Fibroblast of skin of right quadriceps (primary cell): Measurements from ENCODE around the gene RCBTB1.
"Not testable (repeated sequence)": the region's sequence is repeated elsewhere in the genome, so short reads cannot be mapped to it uniquely, and the experiment has no call there.

Experiments used
- DNase-seq: peaks from one replicate; pipeline ENCODE4 v3.0.0-alpha.2; 2013

Gene RCBTB1

DNA sequence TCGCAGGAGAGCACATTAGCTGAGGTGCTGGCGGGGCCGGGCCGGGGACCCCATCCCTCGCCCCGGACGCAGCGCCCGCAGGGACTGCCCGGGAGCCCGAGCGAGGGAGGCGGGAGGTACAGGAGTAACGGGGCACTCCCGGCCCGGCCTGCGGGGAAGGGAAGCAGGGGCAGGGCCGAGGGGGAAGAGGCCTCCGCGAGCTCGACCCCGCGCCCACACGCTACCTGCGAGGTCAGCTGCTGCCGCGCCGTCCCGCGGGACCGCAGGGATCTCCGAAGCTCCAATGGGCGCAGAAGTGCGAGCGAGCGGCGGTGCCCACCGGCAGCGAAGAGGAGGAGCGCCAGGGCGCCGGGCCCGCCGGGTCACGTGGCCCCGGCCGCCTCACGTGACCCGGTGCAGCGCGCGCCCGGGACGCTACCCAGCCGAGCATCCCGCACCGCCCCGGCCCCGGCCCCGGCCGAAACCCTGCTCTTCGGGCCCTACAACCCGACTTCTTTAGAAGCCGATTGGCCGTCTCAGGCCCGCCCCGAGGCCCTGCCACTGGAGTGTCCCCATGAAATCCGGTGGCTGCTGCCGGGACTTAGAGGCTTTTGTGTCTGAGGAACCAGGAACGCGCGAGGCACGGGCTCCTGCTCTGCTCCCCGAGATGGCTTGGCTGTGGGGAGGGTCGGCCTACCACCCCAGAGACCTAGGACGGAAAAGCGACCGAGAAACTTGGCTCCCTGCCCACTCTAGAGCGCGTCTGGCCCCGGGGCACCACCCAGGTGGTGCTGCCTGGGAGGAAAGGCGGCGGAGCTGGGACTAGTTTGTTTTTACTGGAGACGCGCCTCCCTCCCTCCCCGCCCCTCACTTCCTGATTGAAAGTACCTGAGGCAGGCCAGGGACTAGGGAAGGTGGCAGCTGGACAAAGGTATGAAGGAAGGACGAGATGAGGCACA, at the start of gene RCBTB1:
Gene RCBTB1 (minus strand): TSS at position 339 of the 938 bp plus-strand sequence. CDS start 18,279 bp downstream, outside the sequence.
- DNase-seq = peak; percentile 63

DNA sequence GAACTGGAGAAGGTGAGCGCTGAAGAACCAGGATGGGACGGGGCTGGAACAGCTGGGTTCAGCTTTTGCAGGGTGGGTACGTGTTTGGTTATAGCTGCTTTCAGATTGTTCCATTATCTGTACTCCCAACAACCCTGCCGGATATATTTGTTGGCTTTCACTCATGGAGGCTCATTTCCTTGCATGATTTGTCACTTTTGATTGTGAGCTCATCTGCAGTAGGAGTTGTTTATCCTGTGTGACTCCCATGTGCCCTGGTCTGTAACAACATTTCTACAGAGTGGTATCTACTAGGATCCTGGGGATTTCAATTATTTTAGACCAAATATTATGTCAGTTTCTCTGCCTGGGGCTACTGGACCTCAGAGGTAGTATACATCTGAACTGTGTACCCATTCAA, 48.4 kb upstream of the RCBTB1 start:
- DNase-seq = no peak

DNA sequence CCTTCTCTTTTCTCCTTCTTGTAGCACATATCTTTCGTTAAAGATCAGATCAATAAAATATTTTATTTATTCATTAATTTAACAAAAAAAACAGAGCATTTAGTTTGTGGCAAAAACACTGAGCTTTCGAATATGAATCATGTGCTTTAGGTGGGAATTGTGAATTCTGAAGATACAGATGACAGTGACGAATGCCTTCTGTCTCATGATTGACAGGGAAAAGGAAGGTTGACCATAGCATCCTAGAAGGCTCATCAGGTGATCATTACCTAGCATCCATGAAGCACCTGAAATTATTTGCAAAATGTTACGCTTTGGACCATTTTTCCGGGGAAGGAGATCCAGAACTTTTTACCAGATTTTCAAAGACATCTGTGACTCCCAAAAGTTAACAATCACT, 46.8 kb upstream of the RCBTB1 start:
- no peak for DNase-seq

DNA sequence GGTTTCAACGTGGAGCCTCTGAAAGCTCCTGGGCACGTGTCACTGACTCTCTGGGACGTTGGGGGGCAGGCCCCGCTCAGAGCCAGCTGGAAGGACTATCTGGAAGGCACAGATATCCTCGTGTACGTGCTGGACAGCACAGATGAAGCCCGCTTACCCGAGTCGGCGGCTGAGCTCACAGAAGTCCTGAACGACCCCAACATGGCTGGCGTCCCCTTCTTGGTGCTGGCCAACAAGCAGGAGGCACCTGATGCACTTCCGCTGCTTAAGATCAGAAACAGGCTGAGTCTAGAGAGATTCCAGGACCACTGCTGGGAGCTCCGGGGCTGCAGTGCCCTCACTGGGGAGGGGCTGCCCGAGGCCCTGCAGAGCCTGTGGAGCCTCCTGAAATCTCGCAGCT, 45.2 kb upstream of the RCBTB1 start:
- DNase-seq = no peak

DNA sequence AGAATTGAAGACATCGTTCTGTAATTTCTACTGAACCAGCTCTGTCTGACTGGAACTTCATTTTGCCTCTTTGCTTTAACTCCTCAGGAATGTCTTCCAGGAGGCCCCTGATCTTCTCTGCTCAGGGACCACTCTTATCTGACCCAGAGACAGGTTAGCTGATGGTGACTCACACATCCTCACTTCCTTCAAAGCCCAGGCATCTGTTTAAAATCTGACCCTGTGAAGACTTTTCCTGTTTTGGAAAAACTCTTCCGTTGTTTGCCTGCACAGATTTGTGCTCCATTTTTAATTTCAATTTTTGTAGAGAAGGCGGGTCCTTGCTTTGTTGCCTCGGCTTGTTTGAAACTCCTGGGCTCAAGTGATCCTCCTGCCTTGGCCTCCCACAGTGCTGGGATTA, 44.6 kb upstream of the RCBTB1 start:
- DNase-seq = no peak

DNA sequence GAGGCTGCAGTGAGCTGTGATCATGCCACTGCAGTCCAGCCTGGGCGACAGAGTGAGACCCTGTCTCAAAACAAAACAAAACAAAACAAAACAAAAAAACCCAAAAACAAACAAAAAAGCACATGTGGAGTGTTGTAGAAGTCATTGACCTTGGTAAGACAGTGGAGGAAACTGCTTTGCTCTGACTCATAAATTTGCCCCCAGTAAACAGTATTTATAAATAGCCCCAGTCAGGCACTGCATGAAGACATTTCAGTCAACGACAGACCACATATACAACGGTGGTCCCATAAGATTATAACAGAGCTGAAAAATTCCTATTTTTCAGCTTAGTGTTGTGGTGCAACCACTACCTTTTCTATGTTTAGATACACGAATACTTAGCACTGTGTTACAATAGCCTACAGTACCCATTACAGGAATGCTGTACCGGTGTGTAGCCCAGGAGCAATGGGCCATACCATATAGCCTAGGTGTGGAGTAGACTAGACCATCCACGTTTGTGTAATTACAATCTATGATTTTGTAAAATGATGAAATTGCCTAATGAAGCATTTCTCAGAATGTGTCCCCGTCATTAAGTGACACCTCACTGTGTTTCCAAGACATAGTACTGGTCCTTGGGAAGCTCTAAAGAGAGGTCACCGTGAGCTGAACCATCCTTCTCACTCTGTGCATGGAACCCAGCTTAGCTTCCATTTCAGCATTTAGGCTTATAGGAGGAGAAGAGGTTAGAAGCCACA, 44.0 kb upstream of the RCBTB1 start:
- DNase-seq = no peak

DNA sequence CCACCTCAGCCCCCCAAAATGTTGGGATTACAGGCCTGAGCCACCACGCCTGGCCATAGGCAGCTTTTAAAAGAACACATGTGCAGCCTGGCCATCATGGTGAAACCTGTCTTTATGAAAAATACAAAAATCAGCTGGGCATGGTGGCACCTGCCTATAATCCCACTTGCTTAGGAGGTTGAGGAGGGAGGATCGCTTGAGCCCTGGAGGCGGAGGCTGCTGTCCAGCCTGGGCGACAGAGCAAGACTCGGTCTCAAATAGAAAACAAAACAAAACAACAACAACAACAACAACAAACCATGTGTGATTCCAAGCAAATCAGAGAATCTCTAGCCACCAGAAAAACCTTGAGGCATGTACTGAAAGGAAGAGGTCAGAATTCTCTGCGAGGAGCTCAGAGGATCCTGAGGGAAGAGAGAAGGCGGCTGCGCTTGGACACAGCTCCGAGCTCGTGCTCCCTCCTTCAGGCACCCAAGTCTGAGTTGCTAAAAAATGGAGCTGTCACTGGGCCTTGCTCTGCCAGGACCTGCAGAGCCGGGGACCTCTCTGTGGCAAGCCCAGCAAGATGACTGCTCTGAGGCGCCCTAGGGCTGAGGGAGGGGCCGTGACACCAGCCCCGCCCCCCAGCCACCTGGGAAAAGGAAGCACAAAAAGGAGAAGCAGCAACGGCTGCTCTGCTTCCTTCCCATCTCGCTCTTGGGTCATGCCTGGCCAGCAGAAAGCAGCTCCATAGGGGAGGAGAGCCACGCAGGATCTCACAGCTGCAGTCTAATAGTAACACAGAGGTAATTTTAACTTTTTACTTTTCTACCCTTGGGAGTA, 42.7 kb upstream of the RCBTB1 start, which contains the start of gene ARL11:
Gene ARL11 (plus strand): TSS at position 677 of the 822 bp plus-strand sequence. CDS start 1,941 bp downstream, outside the sequence.
- no peak for DNase-seq

DNA sequence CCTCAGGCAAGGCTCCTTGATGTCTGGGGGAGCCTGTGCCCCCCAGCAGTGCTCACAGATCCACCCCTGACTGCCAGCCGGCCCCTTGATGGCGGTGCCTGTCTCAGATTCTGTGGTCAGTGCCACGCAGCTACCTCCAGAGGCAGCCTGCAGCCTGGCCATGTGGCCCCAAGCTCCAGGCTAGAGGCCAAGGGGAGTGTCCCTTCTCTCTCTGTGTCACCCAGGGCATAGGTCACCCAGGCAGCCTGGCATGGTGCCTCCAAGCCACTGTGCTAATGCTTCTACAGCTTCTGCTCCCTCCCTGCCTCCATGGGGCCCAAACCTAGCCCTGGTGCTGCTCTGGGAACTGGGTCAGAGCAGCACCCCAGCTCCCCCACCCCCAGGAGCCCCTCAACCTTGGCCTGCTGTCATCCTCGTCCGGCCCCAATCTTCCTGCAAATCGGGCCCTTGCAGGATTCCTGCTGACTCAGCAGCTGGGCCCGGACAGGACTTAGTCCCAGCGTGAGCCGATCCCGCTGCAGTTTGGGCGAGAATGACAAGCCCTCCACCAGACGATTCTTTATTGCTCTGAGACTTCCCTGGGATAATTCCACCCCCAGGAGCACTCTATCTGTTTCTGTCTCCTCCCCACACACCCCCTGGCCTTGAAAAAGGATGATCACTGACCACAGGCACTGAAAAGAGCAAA, 40.2 kb upstream of the RCBTB1 start:
- DNase-seq = no peak

DNA sequence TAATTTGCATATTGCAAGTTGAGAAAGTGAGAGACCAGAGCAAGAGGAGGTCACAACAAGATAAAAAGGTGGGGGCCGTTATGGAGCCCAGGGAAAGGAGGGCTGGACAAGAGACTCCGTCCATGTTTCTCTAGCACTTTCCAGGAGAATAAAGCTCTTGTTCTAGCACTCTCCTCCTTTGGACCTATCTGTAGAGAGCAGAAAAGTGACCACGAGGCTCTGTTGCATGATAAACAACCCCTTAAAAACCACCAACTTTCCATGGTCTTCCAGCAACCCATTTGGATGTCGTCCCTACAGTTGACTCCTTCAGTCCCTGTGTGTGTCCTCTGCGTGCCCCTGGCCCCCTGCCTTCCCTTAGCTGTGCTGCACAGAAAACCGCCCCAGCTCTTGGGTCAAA, 38.9 kb upstream of the RCBTB1 start:
- DNase-seq = no peak

DNA sequence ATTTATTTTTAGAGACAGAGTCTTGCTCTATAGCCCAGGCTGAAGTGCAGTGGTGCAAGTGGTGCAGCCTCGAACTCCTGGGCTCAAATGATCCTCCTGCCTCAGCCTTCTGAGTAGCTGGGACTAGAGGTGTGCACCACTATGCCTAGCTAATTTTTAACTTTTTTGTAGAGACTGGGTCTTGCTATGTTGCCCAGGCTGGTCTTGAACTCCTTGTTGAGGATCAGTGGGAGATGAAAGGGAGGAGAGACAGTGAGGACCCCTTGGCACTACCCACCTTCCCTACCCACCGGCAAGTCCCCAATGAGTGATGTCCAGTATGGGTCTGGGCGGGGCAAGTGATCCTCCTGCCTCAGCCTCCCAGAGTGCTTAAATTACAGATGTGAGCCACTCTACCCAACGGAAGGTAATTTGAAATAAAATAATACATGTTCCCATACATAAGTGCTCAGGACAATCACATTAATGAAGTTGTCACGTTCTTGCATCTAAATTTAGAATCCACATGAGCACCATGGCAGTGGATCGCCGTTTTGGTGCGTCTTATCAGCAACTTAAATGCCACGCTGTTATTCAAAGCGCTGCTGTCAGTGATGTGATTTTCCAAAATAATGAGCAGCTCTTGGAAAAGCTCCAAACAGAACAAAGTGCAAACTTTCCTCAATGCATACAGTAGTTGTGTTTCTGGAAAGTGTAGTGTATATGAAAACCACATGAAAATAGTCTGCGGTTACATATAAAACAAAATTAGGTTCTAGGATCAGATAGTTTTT, 37.0 kb upstream of the RCBTB1 start:
- DNase-seq = no peak

DNA sequence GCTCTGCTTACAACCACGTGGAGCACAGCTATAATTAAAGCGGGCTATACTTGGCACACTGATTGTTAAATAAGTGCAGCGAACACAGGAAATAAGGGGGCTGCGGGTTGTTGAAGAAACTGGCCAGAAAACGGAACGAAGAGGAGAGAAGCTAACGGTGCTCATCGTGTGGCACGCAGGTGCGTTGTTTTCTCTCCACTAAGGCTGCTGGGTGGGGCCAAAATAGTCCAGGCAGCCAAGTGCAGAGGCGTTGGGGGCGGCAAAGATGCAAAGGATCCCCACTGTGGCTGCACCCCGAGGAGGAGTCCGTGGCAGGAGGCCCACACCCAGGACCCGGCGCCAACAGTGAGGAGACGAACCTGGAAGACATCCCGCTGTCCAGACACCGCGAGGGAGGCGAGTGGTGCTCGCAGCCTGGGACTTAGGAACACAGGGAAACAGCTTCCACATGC, 34.8 kb upstream of the RCBTB1 start:
- no peak for DNase-seq

DNA sequence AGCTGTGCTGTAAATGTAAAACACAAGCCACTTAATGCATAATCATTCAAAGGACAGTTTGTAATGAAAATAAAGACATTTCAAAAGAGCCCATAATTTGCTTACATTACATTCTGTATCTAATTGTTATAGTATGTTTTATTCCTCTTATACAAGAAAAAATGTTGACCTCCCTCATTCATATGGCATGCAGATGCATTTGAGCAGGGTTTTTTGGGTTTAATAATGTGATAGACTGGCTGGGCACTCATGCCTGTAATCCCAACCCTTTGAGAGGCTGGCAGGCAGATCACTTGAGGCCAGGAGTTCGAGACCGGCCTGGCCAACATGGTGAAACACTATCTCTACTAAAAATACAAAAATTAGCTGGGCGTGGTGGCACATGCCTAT, 31.3 kb upstream of the RCBTB1 start:
- peak; percentile 17 for DNase-seq

DNA sequence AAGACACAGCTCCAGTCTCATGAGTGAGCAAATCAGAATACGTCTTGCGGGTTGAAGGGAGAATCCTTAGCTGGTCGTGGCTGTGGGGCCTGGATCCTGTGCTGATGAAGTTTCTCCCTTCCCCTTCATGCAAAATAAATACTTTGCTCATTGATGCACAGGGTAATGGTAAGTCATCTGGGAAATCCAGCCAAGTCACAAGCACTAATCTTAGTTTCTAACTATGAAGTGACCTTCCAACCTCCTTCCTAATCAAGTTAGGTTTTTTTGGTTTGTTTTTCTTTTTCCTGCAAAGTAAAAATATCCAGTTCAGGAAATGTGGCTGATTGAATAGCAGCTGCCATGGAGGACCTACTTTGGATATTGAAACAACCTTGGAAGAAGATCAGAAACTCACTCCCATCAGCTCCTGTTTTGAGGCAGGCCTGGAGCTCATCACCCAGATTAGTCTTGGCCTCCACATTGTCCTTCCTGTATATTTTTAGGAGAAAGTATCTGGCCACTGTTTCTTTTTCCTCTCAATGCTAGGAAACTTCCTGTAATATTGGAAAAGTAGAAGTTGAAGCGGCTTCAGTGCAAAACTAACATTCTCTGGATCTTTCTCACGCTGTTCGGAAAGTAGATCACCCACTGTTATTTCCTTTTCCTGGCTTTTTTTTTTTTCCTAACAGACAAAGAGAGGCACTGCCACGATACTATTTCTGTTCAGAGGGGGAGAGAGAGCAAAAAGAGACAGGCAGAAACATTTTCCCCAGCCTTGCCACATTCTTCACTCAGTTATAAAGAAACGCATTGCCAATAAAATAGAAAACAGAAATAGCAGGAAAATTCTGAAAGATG, 30.7 kb upstream of the RCBTB1 start:
- DNase-seq = no peak

DNA sequence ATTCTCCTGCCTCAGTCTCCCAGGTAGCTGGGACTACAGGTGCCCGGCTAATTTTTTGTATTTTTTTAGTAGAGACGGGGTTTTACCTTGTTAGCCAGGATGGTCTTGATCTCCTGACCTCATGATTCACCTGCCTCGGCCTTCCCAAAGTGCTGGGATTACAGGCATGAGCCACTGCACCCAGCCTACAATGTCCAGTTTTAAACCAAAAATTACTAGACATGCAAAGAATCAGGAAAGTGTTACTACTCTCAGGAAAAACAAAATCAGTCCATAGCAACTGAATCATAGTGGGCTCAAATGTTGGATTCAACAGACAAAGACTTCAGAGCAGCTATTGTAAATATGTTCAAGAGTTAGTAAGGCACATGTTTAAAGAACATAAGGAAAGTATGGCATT, 26.7 kb upstream of the RCBTB1 start:
- not testable (repeated sequence) for DNase-seq

DNA sequence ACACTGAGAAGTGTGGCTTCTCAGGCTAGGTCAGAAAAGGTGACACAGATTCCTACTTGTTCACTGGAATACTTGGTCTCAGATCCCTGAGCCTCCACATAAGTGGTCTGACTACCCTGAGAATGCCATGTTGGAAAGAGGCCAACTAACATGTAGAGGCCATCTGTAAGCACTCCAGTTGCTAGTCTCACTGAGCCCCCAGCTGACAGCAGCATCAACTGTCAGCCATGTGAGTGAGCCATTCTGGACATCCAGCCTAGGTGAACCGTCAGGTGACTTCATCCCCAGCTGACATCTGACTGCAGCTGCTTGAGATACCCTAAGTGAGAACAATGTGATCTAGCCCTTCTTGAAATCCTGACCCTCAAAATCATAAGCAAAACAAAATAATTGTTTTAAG, 24.8 kb upstream of the RCBTB1 start:
- no peak for DNase-seq

DNA sequence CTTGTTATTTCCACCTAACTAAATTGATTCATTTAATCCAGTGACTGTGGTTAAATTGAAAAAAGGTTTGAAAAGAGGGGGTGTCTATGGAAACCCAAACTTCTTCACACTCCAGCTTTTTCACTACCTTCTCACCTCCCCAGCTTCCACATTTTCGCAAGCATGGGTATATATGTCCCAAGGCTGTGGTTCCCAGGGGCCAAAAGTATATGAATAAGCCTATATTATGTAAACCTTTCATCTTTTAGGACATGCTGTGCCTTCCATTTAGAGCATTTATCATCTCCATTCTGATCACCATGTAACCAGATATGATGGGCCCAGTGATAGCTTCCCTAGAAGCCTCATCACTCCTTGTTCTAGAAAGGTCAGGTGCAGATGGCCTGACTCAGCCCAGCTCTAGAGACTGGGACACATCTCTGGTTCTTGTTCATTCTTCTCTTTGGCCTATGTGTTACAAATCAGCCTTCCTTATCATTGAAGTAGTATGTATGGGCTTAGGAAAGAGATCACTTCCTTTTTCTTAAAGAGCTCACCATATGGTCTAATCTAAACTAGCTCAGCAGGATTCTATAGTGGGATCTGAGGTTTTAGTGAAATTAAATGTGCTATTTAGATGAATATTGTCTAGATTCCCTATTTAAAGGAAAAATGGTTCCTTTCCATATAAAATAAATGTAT, 23.4 kb upstream of the RCBTB1 start:
- no peak for DNase-seq

DNA sequence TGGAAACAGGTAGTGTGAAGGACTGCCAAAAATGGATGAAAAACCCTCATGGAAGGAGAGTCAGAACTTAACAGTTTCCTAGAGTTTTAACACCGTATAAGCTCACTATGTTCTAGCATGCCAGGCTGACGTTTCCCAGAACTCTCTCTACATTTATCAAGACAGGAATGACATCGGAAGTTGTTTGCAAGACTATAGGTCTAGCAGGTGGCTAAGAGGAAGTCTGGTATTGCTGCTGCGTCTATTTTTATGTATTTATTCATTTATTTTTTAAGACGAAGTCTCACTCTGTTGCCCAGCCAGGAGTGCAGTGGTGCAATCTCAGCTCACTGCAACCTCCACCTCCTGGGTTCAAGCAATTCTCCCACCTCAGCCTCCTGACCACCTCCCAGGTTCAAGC, 22.4 kb upstream of the RCBTB1 start:
- DNase-seq = no peak

DNA sequence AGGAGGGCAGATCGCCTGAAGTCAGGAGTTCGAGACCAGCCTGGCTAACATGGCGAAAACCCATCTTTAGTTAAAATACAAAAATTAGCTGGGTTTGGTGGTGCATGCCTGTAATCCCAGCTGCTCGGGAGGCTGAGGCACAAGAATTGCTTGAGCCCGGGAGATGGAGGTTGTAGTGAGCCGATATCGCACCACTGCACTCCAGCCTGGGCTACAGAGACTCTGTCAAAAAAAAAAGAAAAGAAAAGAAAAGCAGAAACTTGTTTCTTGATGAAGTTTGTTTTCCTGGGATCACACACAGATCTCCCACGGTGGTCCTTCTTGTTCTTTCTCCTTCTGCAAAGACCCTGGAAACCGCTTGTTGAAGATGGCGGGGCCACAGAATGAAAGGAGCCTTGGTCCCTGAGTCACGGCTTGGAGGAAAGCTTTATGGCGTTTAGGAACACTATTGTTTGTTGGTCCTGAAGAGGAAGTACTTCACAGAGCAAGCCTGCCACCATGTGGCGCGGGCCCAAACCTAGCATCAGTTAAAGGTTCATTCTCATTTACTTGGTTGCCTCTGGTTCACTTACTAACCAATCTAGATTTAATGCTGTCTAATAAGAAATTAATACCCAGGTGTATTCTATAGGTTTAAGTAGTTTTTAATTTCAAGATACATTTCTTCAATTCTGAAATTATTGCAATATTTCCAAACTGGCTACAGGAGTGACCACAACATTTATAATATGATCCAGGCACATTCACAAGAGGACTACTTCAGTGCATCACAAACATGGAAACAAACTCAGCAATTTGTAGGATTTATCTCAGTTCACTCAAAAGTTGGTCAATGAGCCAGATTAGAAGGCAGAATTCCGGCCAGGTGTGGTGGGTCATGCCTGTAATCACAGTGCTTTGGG, 21.6 kb upstream of the RCBTB1 start:
- peak; percentile 85 for DNase-seq

DNA sequence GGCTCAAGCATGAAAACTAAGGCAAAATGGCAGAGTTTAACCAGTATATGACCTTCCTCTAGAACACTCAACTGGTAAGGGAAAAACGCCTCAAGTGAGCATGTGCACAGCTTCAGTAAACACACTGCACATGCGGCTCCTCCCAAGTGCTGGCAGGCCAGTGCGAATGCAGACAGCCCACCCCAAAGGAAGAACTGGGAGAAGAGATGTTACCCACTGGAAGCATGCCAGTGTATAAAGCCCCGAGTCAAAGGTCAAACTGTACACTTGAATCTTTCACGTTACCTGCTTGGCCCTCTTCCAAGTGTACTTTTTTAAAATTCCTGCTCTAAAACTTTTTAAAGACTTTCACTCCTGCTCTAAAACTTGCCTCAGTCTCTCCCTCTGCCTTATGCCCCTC, 19.2 kb upstream of the RCBTB1 start:
- no peak for DNase-seq
